ENCODE measurements around the gene FGF8.

DNA sequence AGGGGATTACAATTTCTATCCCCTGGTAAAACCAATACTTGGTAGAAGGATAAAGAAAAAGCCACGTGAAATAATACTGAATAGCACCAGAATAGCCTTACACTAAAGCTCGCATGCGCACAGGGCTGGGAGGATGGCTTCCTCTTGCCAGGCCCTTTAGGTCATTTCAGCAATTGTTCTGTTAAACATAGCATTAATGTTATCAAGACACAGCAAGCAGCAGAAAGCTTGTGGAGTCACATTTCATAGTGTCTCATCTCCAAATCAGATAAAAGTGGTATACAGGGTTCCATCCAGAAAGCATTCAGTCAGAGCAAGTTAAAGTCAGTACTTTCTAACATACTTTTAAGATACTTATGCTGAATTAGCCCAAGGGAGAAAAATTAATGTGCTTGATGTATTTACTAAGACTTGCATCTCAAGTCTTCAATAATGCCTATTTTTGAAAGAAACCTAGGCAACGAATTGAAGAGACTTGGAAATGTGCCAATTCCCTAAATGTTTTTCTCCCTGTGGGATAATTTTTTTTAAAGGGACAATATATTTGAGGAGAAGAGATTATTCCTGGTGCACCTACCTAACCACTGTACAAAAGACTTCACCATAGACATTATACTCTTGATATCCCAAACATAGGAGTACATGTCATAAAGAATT, 21.6 kb upstream of the FGF8 start:
- TF ChIP-seq, protein P1, sequence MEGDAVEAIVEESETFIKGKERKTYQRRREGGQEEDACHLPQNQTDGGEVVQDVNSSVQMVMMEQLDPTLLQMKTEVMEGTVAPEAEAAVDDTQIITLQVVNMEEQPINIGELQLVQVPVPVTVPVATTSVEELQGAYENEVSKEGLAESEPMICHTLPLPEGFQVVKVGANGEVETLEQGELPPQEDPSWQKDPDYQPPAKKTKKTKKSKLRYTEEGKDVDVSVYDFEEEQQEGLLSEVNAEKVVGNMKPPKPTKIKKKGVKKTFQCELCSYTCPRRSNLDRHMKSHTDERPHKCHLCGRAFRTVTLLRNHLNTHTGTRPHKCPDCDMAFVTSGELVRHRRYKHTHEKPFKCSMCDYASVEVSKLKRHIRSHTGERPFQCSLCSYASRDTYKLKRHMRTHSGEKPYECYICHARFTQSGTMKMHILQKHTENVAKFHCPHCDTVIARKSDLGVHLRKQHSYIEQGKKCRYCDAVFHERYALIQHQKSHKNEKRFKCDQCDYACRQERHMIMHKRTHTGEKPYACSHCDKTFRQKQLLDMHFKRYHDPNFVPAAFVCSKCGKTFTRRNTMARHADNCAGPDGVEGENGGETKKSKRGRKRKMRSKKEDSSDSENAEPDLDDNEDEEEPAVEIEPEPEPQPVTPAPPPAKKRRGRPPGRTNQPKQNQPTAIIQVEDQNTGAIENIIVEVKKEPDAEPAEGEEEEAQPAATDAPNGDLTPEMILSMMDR (conservative IDR thresholded peaks at IDR 0.05; ENCODE audit: low read depth, low read length), result no peak
- no peak for TF ChIP-seq EZH2 (IDR thresholded peaks at IDR 0.05; ENCODE audit: borderline replicate concordance, low read depth, low read length, poor library complexity, severe bottlenecking)
